B cell (primary cell): ENCODE measurements around the gene ARID3A. TPM values are rescaled to one million over a fixed set of nuclear protein-coding genes. Genes with fewer than 3 reads are reported as not detected.

Source experiments
- ATAC-seq: fragments of 200-7000 bp; cut with Tn5 transposase; one replicate; pipeline ENCODE4 v1.10.0; 2021; ENCODE audit warnings: low read depth, mild to moderate bottlenecking, moderate number of reproducible peaks, moderate library complexity
- CTCF ChIA-PET: fragments of 350-600 bp; sonication (Branson Sonifier 250); formaldehyde crosslinking; loops from one replicate; lab custom pipeline; 2021; ENCODE audit warnings: antibody characterized with exemption, inconsistent platforms; lab: Charles Lee
- POLR2A ChIA-PET: fragments of 350-600 bp; sonication (Branson Sonifier 250); formaldehyde crosslinking; loops from one replicate; lab custom pipeline; 2021; ENCODE audit warnings: antibody characterized with exemption; lab: Charles Lee
- DNase-seq: peaks from one replicate; pipeline ENCODE4 v3.0.0; 2013
- H2AFZ ChIP-seq: 2 replicates; pipeline ENCODE4 v1.6.1; 2012; ENCODE audit warnings: mild to moderate bottlenecking, low read depth, low read length; ENCODE audit not compliant: insufficient read depth, poor library complexity, severe bottlenecking
- H3K27ac ChIP-seq, 2 donors: 1 replicate in 1 of 2; 2 replicates in 1 of 2; pipeline ENCODE4 v1.5.1; 2012 to 2013; ENCODE audit warnings: low read length in 2 of 2, mild to moderate bottlenecking in 2 of 2, moderate library complexity in 1 of 2
- H3K27me3 ChIP-seq, 4 experiments: fragments of 200-600 bp in 1 of 4; sonication (generic) in 1 of 4; replicated peaks in 1 of 4; 1 replicate in 2 of 4; 2 replicates in 2 of 4; pipeline versions ENCODE4 v1.6.1 to v1.7.0; 2013 to 2016; ENCODE audit warnings: low read length in 3 of 4, mild to moderate bottlenecking in 2 of 4, mixed read lengths in 1 of 4, moderate library complexity in 1 of 4; ENCODE audit not compliant: insufficient read depth in 4 of 4, control insufficient read depth in 3 of 4; ENCODE audit errors: control extremely low read depth in 1 of 4
- H3K36me3 ChIP-seq, 2 experiments: replicated peaks in 1 of 2; 1 replicate in 1 of 2; 2 replicates in 1 of 2; pipeline versions ENCODE4 v1.6.1 to v1.7.1; 2013; ENCODE audit warnings: low read length in 1 of 2; ENCODE audit not compliant: insufficient read depth in 2 of 2, control insufficient read depth in 1 of 2; ENCODE audit errors: control extremely low read depth in 1 of 2, extremely low read depth in 1 of 2
- H3K4me1 ChIP-seq, 2 donors: fragments of 200-600 bp in 1 of 2; sonication (generic) in 1 of 2; 1 replicate in 1 of 2; 2 replicates in 1 of 2; pipeline versions ENCODE4 v1.5.1 to v1.6.1; 2013 to 2017; ENCODE audit warnings: low read length in 2 of 2; ENCODE audit not compliant: control insufficient read depth in 2 of 2, insufficient read depth in 2 of 2
- H3K4me2 ChIP-seq: replicated peaks from 2 replicates; pipeline ENCODE3; 2012; ENCODE audit warnings: mild to moderate bottlenecking, low read depth, low read length; ENCODE audit not compliant: poor library complexity, severe bottlenecking
- H3K4me3 ChIP-seq, 5 experiments: fragments of 200-600 bp in 1 of 5; sonication (generic) in 1 of 5; 1 replicate in 3 of 5; 2 replicates in 2 of 5; pipeline versions ENCODE4 v1.5.1 to v1.7.0; 2011 to 2016; ENCODE audit warnings: low read length in 4 of 5, mild to moderate bottlenecking in 4 of 5, low read depth in 2 of 5, control low read depth in 1 of 5, moderate library complexity in 1 of 5; ENCODE audit not compliant: insufficient read depth in 1 of 5; ENCODE audit errors: control extremely low read depth in 1 of 5, extremely low read depth in 1 of 5
- H3K79me2 ChIP-seq: fragments of 200-600 bp; sonication (generic); one replicate; pipeline ENCODE4 v1.6.0; 2016; ENCODE audit warnings: low read length; ENCODE audit not compliant: control insufficient read depth, insufficient read depth
- H3K9ac ChIP-seq: fragments of 200-600 bp; sonication (generic); 2 replicates; pipeline ENCODE4 v1.6.1; 2017; ENCODE audit warnings: mild to moderate bottlenecking, low read length, moderate library complexity
- H3K9me3 ChIP-seq, 3 donors: one replicate each; pipeline versions ENCODE4 v1.6.1 to v1.7.1; 2013; ENCODE audit warnings: low read length in 2 of 3; ENCODE audit not compliant: control insufficient read depth in 2 of 3, insufficient read depth in 1 of 3; ENCODE audit errors: control extremely low read depth in 1 of 3
- H4K20me1 ChIP-seq: 2 replicates; pipeline ENCODE4 v1.6.0; 2012; ENCODE audit warnings: mild to moderate bottlenecking, low read length; ENCODE audit not compliant: insufficient read depth, control insufficient read depth, poor library complexity, severe bottlenecking
- H3K27ac Mint-ChIP-seq: one replicate; pipeline ENCODE4 v1.8.0; 2021; ENCODE audit warnings: mixed read lengths
- H3K27me3 Mint-ChIP-seq: one replicate; pipeline ENCODE4 v1.8.0; 2021; ENCODE audit warnings: mixed read lengths
- H3K4me1 Mint-ChIP-seq: one replicate; pipeline ENCODE4 v1.8.0; 2021; ENCODE audit warnings: mixed read lengths
- H3K4me3 Mint-ChIP-seq: one replicate; pipeline ENCODE4 v1.8.0; 2021; ENCODE audit warnings: mixed read lengths
- H3K9me3 Mint-ChIP-seq: one replicate; pipeline ENCODE4 v1.8.0; 2022; ENCODE audit warnings: mixed read lengths; ENCODE audit not compliant: insufficient read depth
- CTCF ChIP-seq: fragments of 200-600 bp; IDR thresholded peaks from one replicate; pipeline ENCODE4 v1.8.0; 2022; ENCODE audit warnings: antibody characterized with exemption, mild to moderate bottlenecking
- EZH2 ChIP-seq: IDR thresholded peaks from 2 replicates; pipeline ENCODE4 v1.6.1; 2012; ENCODE audit warnings: borderline replicate concordance, low read depth, mild to moderate bottlenecking, moderate library complexity, low read length; ENCODE audit not compliant: insufficient read depth, poor library complexity, severe bottlenecking
- WGBS: methylation state at CpG from one replicate; pipeline ENCODE4 v1.1.5; 2013; ENCODE audit warnings: missing lambda C conversion rate; ENCODE audit not compliant: insufficient coverage; 5-methylcytosine and 5-hydroxymethylcytosine counted together
- intact Hi-C: fragments of 100-400 bp; cut with micrococcal nuclease; formaldehyde crosslinking; loops from one replicate; pipeline ENCODE4 v1.10.0; 2022
- polyA plus RNA-seq: library from polyadenylated mRNA; depleted of rRNA; stranded (reverse); fragments of >200 nt; gene quantifications from 2 replicates; pipeline ENCODE4 v1.2.3, GENCODE V29; 2012
- total RNA-seq, 2 donors: library from RNA; stranded (reverse); fragments of 120-200 nt in 1 of 2; gene quantifications; 1 replicate in 1 of 2; 2 replicates in 1 of 2; pipeline versions ENCODE4 v1.2.3 to v1.2.4, GENCODE V29; 2013 to 2022

ARID3A gene
- total and polyA plus RNA-seq, 2 donors (not counting 1 experiment from before 2014, with no cell fraction given) = 22.9 to 60.5 TPM

- 84% methylated on average over 88 of the region's 92 CpGs for WGBS
- H3K9me3 Mint-ChIP-seq = no peaks in the 10 kb centered on the region
- H3K27me3 Mint-ChIP-seq = no peaks in the 10 kb centered on the region
- Histone ChIP-seq H3K9me3 (no peaks in the 10 kb centered on the region), H3K27ac (no peak overlapping the region), H2AFZ (no peak overlapping the region), H3K9ac (no peak overlapping the region), H3K4me1 (no peaks in the 10 kb centered on the region), H3K27me3 (no peaks in the 10 kb centered on the region), H3K4me2 (no peak overlapping the region), H3K4me3 (no peak overlapping the region), H4K20me1 (peaks cover 50% of the 10 kb centered on the region), H3K79me2 (peaks cover 22% of the 10 kb centered on the region), H3K36me3 (peaks cover 0 to 32% of the 10 kb centered on the region in 2 experiments)
- DNase-seq = no peak
- intact Hi-C loops = no loop called here
- ATAC-seq = no peak
- no peak overlapping the region for H3K4me3 Mint-ChIP-seq
- no peak overlapping the region for H3K27ac Mint-ChIP-seq
- CTCF ChIA-PET = interaction anchor here (0.9 kb wide), 1 partner anchor 48 kb away, joined by 3 read pairs; no protein-coding TSS in a partner anchor
- POLR2A ChIA-PET = interaction anchor here (0.6 to 1.0 kb wide), 4 partner anchors 7 to 208 kb away, joined by 3 to 4 read pairs (median 4); no protein-coding TSS in a partner anchor
- peaks cover 5% of the 10 kb centered on the region for H3K4me1 Mint-ChIP-seq
- no peak for TF ChIP-seq EZH2
- TF ChIP-seq CTCF = no peak
These were observed 83.5 kb downstream of the ARID3A start for GRCh38 chr19:1009041-1009980.
